ENCODE data around the gene DIP2B. TPM values are rescaled to one million over a fixed set of nuclear protein-coding genes. Genes with fewer than 3 reads are reported as not detected.

The DIP2B gene
- total RNA-seq, 2 experiments from 2014 or later: 29.2 to 29.4 TPM

DNA sequence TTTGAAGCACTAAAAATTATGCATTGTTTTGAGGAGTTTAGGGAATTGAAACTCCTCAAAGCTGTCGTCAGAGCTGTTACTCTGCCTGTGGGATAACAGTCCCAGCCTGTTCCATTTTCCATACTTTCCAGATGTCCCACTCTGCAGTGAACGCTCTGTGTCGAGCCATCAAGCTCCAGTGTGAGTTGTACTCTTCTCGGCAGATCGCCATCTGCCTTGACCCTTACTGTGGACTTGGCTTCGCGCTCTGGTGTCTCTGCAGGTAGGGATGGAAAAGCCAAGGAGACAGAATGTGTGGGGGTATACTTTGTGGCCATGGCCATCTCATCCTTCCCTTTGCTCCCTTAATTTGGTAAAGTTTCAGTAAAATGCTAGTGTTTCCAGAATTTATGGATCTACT, 223.6 kb downstream of the DIP2B start:
- Mint-ChIP-seq H3K4me1 (no peaks in the 10 kb centered on the region), H3K9me3 (ENCODE audit: low read depth) (no peaks in the 10 kb centered on the region), H3K4me3 (no peak overlapping the region), H3K27me3 (no peaks in the 10 kb centered on the region), H3K36me3 (ENCODE audit: low read depth) (peaks cover 44% of the 10 kb centered on the region), H3K27ac (no peak overlapping the region)
- ChIA-PET POLR2A (no interaction called here), CTCF (interaction anchor here (0.6 to 1.2 kb wide), 4 partner anchors 14 to 661 kb away, joined by 3 to 4 read pairs (median 4); no protein-coding TSS in a partner anchor)
- DNase-seq (no peak), ATAC-seq (no peak)
- intact Hi-C loops (cut with DNase I, micrococcal nuclease): no loop called here

DNA sequence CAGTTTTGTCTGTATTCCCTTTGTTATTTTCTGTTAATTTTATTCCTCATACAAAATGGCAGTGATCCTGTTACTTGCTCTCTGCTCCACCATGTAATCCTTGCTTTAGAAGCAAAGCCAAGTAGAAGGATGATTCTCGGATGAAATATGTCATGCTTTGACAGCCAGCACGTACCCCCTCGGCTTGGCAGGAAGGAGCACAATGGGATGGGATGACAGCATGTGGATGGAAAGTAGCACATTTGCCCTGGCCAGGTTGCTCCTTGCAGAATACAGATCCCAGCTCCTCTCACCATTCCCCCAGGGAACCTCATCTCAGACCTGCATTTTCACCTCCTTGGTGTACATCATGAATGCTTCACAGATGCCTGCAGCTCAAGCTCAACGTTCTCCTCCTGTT, 224.1 kb downstream of the DIP2B start:
- H3K36me3 Mint-ChIP-seq (ENCODE audit: low read depth): peaks cover 40% of the 10 kb centered on the region
- CTCF ChIA-PET: interaction anchor here (0.6 kb wide), 1 partner anchor 534 kb away, joined by 4 read pairs; no protein-coding TSS in a partner anchor
- H3K9me3 Mint-ChIP-seq (ENCODE audit: low read depth): no peaks in the 10 kb centered on the region
- H3K27me3 Mint-ChIP-seq: no peaks in the 10 kb centered on the region
- no peak overlapping the region for H3K4me3 Mint-ChIP-seq
- ATAC-seq: no peak
- DNase-seq: no peak
- H3K27ac Mint-ChIP-seq: no peak overlapping the region
- POLR2A ChIA-PET: no interaction called here
- intact Hi-C loops (cut with DNase I, micrococcal nuclease): no loop called here
- no peaks in the 10 kb centered on the region for H3K4me1 Mint-ChIP-seq

DNA sequence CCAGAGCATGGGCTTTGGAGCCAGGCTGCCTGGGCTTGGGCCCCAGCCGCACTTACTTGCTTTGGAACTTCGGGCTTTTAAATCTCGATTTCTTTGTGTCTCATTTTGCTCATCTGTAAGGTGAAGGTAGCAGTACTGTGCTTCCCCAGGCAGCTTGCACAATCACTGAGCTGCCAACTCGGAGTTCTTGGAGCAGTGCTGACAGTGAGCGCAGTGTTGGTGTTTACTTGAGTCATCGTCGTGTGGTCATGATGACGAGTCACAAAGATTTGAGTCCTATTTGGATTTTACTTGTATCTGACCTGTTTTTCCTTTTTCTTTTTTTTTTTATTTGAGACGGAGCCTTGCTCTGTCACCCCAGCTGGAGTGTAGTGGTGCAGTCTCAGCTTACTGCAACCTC, 227.8 kb downstream of the DIP2B start:
- no peaks in the 10 kb centered on the region for H3K9me3 Mint-ChIP-seq (ENCODE audit: low read depth)
- intact Hi-C loops (cut with DNase I, micrococcal nuclease): loop anchor here in 1 of 2 experiments (10.0 kb wide), 1 partner anchor 228 kb away; the partner anchor contains the start of gene DIP2B
- H3K27ac Mint-ChIP-seq: no peak overlapping the region
- DNase-seq (no peak), ATAC-seq (no peak)
- H3K4me3 Mint-ChIP-seq: no peak overlapping the region
- POLR2A ChIA-PET: no interaction called here
- peaks cover 36% of the 10 kb centered on the region for H3K36me3 Mint-ChIP-seq (ENCODE audit: low read depth)
- no peaks in the 10 kb centered on the region for H3K27me3 Mint-ChIP-seq
- H3K4me1 Mint-ChIP-seq: no peaks in the 10 kb centered on the region
- CTCF ChIA-PET: interaction anchor here (0.9 kb wide), 1 partner anchor 8 kb away, joined by 3 read pairs; no protein-coding TSS in a partner anchor

DNA sequence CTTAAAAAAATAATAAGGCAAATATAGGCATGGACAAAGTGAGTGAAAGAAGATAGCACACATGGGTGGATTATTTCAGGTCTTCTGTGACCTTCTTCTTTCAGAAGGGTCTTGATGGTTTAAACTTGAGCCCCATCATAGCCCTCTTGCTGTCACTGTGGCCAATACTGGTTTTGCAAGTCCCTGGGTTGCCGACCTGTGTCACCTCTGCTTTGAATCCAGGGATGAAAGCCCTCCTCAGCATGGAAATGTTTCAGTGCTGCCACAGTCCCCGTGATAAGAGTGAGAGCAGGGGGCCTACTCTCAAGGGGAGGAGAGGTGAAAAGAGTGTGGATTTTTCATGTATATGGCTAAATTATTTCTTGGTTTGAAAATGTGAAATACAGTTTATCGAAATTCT, 228.9 kb downstream of the DIP2B start:
- Mint-ChIP-seq H3K36me3 (ENCODE audit: low read depth) (peaks cover 36% of the 10 kb centered on the region), H3K9me3 (ENCODE audit: low read depth) (no peaks in the 10 kb centered on the region), H3K4me1 (no peaks in the 10 kb centered on the region), H3K4me3 (no peak overlapping the region), H3K27ac (no peak overlapping the region), H3K27me3 (no peaks in the 10 kb centered on the region)
- CTCF ChIA-PET: no interaction called here
- ATAC-seq (no peak), DNase-seq (no peak)
- intact Hi-C loops (cut with DNase I, micrococcal nuclease): loop anchor here (1.0 to 10.0 kb wide), 2 partner anchors 229 kb away; partner anchors contain the start of gene DIP2B (in 2 of the 2)
- POLR2A ChIA-PET: no interaction called here

DNA sequence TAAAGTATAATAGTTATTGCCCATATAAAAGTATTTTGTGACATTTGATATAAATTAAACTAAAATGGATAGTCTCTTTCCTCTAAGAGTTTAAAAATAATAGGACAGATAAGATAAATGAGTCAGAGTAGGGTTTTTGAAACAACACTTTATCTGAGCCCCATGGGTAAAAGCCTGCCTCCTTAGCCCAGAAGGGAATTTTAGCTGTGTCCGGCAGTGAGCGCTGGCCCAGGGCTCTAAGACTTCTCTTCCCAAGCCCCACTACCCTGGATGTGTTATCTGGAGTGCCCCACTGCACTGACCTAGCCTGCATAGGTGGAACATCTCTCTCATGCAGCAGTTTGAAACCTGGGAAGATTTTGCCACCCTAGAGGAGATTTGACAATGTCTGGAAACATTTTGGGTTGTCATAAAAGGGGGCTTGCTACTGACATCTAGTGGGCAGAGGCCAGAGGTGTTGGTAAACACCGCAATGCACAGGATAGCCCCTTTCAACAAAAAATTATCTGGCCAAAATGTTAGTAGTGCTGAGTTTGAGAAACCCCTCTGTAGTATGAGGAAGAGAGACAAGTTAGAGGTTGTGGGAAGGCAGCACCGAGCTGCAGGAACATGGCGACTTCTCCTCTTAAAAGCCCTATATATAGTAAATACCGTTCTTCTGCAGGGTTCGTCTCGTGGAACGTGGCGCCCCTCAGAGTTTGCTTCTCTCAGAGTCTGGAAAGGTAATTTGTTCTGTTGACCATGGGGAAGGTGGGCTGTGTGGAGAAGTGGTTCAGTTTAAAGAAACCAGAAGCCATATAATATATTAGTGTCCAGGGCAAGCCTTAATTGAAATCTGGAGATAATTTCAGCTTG, 229.9 kb downstream of the DIP2B start:
- Mint-ChIP-seq H3K4me1 (no peaks in the 10 kb centered on the region), H3K27ac (no peak overlapping the region), H3K4me3 (no peak overlapping the region), H3K9me3 (ENCODE audit: low read depth) (no peaks in the 10 kb centered on the region), H3K36me3 (ENCODE audit: low read depth) (peaks cover 41% of the 10 kb centered on the region), H3K27me3 (no peaks in the 10 kb centered on the region)
- intact Hi-C loops (cut with DNase I, micrococcal nuclease): loop anchor here (1.0 to 10.0 kb wide), 2 partner anchors 230 kb away; partner anchors contain the start of gene DIP2B (in 2 of the 2)
- peak; percentile 51 for ATAC-seq
- CTCF ChIA-PET: interaction anchor here (0.6 to 1.2 kb wide), 6 partner anchors 12 to 1685 kb away, joined by 3 to 4 read pairs (median 3); no protein-coding TSS in a partner anchor
- POLR2A ChIA-PET: no interaction called here
- peak; percentile 34 for DNase-seq

DNA sequence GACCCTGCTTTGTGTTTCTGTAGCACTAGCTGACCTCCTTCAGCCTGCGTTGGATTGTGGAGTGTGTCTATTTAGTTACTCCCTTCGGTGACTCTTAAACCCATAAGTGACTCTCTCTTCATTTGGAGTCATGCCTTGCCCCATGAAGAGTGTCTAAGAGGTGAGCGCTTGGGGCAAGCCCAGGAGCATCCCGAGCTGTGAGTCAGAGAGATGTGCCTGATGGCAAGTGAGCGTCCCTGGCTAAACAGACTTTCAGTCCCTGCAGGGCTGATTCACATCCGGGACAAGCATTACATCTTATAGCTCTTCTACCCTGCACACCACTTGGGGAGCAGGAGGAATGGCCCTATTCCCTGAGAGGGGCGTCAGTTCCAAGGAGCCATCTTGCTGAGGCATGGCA, 234.8 kb downstream of the DIP2B start:
- intact Hi-C loops (cut with DNase I, micrococcal nuclease): loop anchor here in 1 of 2 experiments (10.0 kb wide), 1 partner anchor 235 kb away; the partner anchor contains the start of gene DIP2B
- no peak for ATAC-seq
- H3K27ac Mint-ChIP-seq: peak overlapping the region; percentile 47
- peaks cover 58% of the 10 kb centered on the region for H3K36me3 Mint-ChIP-seq (ENCODE audit: low read depth)
- no peaks in the 10 kb centered on the region for H3K27me3 Mint-ChIP-seq
- ChIA-PET POLR2A (no interaction called here), CTCF (interaction anchor here (1.0 kb wide), 1 partner anchor 15 kb away, joined by 4 read pairs; no protein-coding TSS in a partner anchor)
- DNase-seq: no peak
- H3K4me1 Mint-ChIP-seq: peaks cover 11% of the 10 kb centered on the region
- H3K9me3 Mint-ChIP-seq (ENCODE audit: low read depth): no peaks in the 10 kb centered on the region
- no peak overlapping the region for H3K4me3 Mint-ChIP-seq

DNA sequence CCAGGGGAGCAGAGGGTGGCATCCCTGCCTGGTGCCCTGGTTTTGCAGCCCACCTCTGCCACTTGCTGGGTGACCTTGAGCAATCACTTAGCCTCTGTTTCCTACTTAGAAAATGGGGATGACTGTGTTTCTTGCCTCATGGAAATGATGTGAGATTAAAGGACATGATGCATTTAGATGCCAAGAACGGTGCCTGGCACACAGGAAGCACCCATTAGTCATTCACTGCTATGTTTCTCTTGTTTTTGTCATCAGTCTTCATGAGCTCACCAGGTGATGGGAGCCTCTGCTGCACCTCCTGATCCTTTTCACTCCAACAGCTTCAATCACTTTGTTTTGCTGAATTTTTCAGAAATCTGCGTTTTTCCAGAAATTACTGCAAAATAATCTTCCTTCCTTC, 235.5 kb downstream of the DIP2B start:
- Mint-ChIP-seq H3K27ac (peak overlapping the region; percentile 82), H3K27me3 (no peaks in the 10 kb centered on the region), H3K4me3 (no peak overlapping the region), H3K36me3 (ENCODE audit: low read depth) (peaks cover 55% of the 10 kb centered on the region), H3K4me1 (peaks cover 11% of the 10 kb centered on the region), H3K9me3 (ENCODE audit: low read depth) (no peaks in the 10 kb centered on the region)
- DNase-seq (peak; percentile 40), ATAC-seq (peak; percentile 90)
- POLR2A ChIA-PET: no interaction called here
- CTCF ChIA-PET: interaction anchor here (0.7 to 1.3 kb wide), 6 partner anchors 8 to 773 kb away, joined by 3 read pairs; no protein-coding TSS in a partner anchor
- intact Hi-C loops (cut with DNase I, micrococcal nuclease): no loop called here

DNA sequence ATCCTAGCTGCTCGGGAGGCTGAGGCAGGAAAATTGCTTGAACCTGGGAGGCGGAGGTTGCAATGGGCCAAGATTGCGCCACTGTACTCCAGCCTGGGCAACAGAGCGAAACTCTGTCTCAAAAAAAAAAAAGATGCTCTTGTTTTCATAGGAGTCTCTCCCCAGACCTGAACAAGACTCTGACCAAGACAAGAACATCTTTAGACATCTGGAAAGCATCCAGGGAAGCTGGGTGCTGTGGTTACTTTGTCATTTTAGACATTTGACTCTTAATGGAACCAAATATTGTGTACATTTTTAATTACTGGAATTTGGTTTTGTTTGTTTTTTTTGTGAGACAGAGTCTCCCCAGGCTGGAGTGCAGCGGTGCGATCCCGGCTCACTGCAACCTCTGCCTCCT, 238.0 kb downstream of the DIP2B start:
- CTCF ChIA-PET: interaction anchor here (0.8 kb wide), 1 partner anchor 526 kb away, joined by 3 read pairs; no protein-coding TSS in a partner anchor
- intact Hi-C loops (cut with DNase I, micrococcal nuclease): no loop called here
- Mint-ChIP-seq H3K4me1 (peaks cover 11% of the 10 kb centered on the region), H3K36me3 (ENCODE audit: low read depth) (peaks cover 57% of the 10 kb centered on the region), H3K27me3 (no peaks in the 10 kb centered on the region), H3K27ac (no peak overlapping the region), H3K9me3 (ENCODE audit: low read depth) (no peaks in the 10 kb centered on the region), H3K4me3 (no peak overlapping the region)
- ATAC-seq: no peak
- POLR2A ChIA-PET: no interaction called here
- no peak for DNase-seq

DNA sequence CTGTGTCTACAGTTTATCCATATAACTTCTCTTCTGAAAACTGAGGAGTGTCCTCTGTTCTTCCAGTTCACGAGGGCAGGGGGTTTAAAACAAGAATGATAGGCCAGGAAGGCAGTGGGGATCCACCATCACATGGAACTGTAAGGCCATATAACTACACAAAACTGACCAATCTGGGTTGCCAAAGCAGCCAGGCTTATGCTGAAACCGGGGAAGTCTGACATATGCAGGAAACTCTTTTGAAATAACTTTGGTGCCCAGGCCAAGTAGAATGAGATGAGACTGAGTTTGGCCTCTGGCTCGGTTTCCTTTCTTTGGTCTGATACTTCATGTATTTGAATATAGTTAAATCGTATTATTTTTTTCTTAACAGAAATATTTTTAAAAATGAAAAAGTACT, 241.1 kb downstream of the DIP2B start:
- peaks cover 44% of the 10 kb centered on the region for H3K36me3 Mint-ChIP-seq (ENCODE audit: low read depth)
- H3K4me1 Mint-ChIP-seq: peaks cover 1% of the 10 kb centered on the region
- intact Hi-C loops (cut with DNase I, micrococcal nuclease): no loop called here
- DNase-seq (no peak), ATAC-seq (no peak)
- ChIA-PET CTCF (interaction anchor here (0.6 to 0.7 kb wide), 2 partner anchors 238 to 952 kb away, joined by 3 read pairs; no protein-coding TSS in a partner anchor), POLR2A (no interaction called here)
- H3K4me3 Mint-ChIP-seq: no peak overlapping the region
- H3K9me3 Mint-ChIP-seq (ENCODE audit: low read depth): no peaks in the 10 kb centered on the region
- H3K27me3 Mint-ChIP-seq: no peaks in the 10 kb centered on the region
- no peak overlapping the region for H3K27ac Mint-ChIP-seq

DNA sequence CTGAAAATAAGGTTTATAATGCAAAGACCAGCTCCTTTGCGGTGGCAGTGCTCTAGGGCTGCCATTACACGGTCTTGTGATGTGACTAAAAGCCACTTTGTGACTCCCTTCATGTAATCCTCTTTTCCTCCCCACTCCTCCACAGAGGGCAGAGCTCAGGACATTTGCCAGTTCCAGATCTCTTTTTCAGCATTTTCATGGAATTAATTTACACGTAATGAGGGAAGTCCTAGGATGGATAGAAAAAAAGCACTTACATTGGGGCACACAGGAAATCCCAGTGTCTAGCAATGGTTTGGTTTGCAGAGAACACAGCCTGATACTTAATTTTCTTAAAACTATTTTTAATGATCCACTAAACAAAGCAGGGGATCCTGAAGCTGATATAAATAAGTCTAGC, 241.6 kb downstream of the DIP2B start:
- intact Hi-C loops (cut with DNase I, micrococcal nuclease): no loop called here
- peaks cover 38% of the 10 kb centered on the region for H3K36me3 Mint-ChIP-seq (ENCODE audit: low read depth)
- DNase-seq (no peak), ATAC-seq (no peak)
- no peak overlapping the region for H3K27ac Mint-ChIP-seq
- CTCF ChIA-PET: interaction anchor here (0.6 to 0.7 kb wide), 4 partner anchors 31 to 952 kb away, joined by 3 to 4 read pairs (median 3); no protein-coding TSS in a partner anchor
- POLR2A ChIA-PET: no interaction called here
- H3K4me1 Mint-ChIP-seq: no peaks in the 10 kb centered on the region
- H3K4me3 Mint-ChIP-seq: no peak overlapping the region
- H3K9me3 Mint-ChIP-seq (ENCODE audit: low read depth): no peaks in the 10 kb centered on the region
- no peaks in the 10 kb centered on the region for H3K27me3 Mint-ChIP-seq

DNA sequence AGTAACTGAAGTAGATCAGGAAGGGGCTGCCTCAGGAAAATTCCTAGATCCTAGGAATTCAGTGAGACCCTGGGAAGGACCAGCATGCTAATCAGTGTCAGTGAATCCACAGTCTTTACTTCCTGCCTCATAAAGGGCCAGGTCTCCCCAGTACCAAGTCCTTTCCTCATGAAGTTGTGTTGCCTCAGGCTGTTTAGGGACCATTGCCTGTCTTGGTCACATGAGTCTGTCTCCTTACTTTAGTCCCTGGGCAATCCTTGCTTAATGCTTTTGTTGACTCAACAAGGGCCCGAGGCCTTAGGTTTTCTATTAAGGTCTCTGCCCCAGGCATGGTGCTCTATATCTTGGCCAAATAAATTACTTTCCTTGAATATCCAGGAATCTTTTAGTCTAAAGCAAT, 243.0 kb downstream of the DIP2B start:
- peaks cover 30% of the 10 kb centered on the region for H3K36me3 Mint-ChIP-seq (ENCODE audit: low read depth)
- ATAC-seq (no peak), DNase-seq (no peak)
- no peak overlapping the region for H3K4me3 Mint-ChIP-seq
- no peaks in the 10 kb centered on the region for H3K9me3 Mint-ChIP-seq (ENCODE audit: low read depth)
- no peak overlapping the region for H3K27ac Mint-ChIP-seq
- no peaks in the 10 kb centered on the region for H3K4me1 Mint-ChIP-seq
- no peaks in the 10 kb centered on the region for H3K27me3 Mint-ChIP-seq
- ChIA-PET POLR2A (no interaction called here), CTCF (no interaction called here)
- intact Hi-C loops (cut with DNase I, micrococcal nuclease): no loop called here

DNA sequence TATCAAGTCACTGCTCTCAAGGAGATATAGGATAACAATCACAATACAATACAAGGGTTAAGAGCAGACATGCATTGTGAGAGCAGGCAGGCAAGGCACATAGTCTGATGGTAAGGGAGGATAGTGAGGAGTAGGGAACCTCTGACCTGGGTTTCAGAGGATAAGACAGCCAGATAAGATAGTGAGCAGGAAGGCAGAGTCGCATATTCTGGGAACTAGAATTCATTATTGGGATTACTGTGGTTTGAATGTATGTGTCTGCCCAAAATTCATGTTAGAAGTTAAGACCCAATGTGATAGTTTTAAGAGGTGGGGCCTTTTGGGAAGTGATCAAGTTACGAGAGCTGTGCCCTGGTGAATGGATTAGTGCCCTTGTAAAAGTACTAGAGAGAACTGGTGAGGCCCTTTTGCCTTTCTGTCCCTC, 244.7 kb downstream of the DIP2B start:
- Mint-ChIP-seq H3K36me3 (ENCODE audit: low read depth) (peaks cover 24% of the 10 kb centered on the region), H3K4me1 (no peaks in the 10 kb centered on the region), H3K27ac (no peak overlapping the region), H3K27me3 (no peaks in the 10 kb centered on the region), H3K9me3 (ENCODE audit: low read depth) (no peaks in the 10 kb centered on the region), H3K4me3 (no peak overlapping the region)
- POLR2A ChIA-PET: no interaction called here
- ATAC-seq (no peak), DNase-seq (no peak)
- CTCF ChIA-PET: no interaction called here
- intact Hi-C loops (cut with DNase I, micrococcal nuclease): no loop called here
